SK-N-SH (cell line): Measurements from ENCODE around the gene PARD3. TPM values are rescaled to one million over a fixed set of nuclear protein-coding genes. Genes with fewer than 3 reads are reported as not detected.

Experiments
- CTCF ChIA-PET: fragments of 300-600, 350-600 bp; formaldehyde crosslinking; extraction: SDS; loops from one replicate; lab custom pipeline; 2021; lab: Yijun Ruan, JAX
- POLR2A ChIA-PET: fragments of 350-600 bp; sonication (Branson Sonifier 250); formaldehyde crosslinking; extraction: SDS; loops from one replicate; lab custom pipeline; 2020; ENCODE audit warnings: antibody characterized with exemption, inconsistent platforms; lab: Yijun Ruan, JAX
- DNase-seq: peaks from one replicate; pipeline ENCODE4 v3.0.0; 2012
- H2AFZ ChIP-seq: fragments of 200-600 bp; sonication (generic); 2 replicates; pipeline ENCODE4 v1.8.1; 2016; ENCODE audit warnings: antibody characterized with exemption, mild to moderate bottlenecking, low read depth
- H3F3A ChIP-seq: fragments of 200-600 bp; sonication (generic); replicated peaks from 2 replicates; pipeline ENCODE3; 2016; ENCODE audit warnings: antibody characterized with exemption, mild to moderate bottlenecking; ENCODE audit not compliant: insufficient read depth
- H3K27ac ChIP-seq, 2 experiments: fragments of 200-500 bp in 1 of 2; fragments of 200-600 bp in 1 of 2; sonication (Bioruptor generic) in 1 of 2; sonication (generic), shearing (Covaris generic) in 1 of 2; 2 replicates each; pipeline versions ENCODE4 v1.5.1 to v1.6.1; 2014 to 2016; ENCODE audit warnings: low read depth in 2 of 2, inconsistent platforms in 1 of 2, low read length in 1 of 2, mild to moderate bottlenecking in 1 of 2, mixed read lengths in 1 of 2
- H3K27me3 ChIP-seq: fragments of 200-600 bp; sonication (generic), shearing (Covaris generic); 2 replicates; pipeline ENCODE4 v1.6.1; 2016; ENCODE audit warnings: mixed run types; ENCODE audit not compliant: insufficient read depth
- H3K36me3 ChIP-seq, 2 experiments: fragments of 200-500 bp in 1 of 2; fragments of 200-600 bp in 1 of 2; sonication (Bioruptor generic) in 1 of 2; sonication (generic) in 1 of 2; replicated peaks in 1 of 2; 2 replicates each; pipeline versions ENCODE3 to v1.5.1; 2014 to 2016; ENCODE audit warnings: low read length in 1 of 2, mild to moderate bottlenecking in 1 of 2; ENCODE audit not compliant: insufficient read depth in 2 of 2, control insufficient read depth in 1 of 2
- H3K4me1 ChIP-seq, 2 experiments: fragments of 200-500 bp in 1 of 2; fragments of 200-600 bp in 1 of 2; sonication (Bioruptor generic) in 1 of 2; sonication (generic), shearing (Covaris generic) in 1 of 2; 2 replicates each; pipeline versions ENCODE4 v1.5.1 to v1.6.1; 2014 to 2016; ENCODE audit warnings: low read depth in 1 of 2, low read length in 1 of 2, mixed run types in 1 of 2; ENCODE audit not compliant: insufficient read depth in 2 of 2, control insufficient read depth in 1 of 2
- H3K4me2 ChIP-seq: fragments of 200-600 bp; sonication (generic), shearing (Covaris generic); 2 replicates; pipeline ENCODE4 v1.6.1; 2017; ENCODE audit warnings: mixed run types
- H3K4me3 ChIP-seq, 2 experiments: fragments of 200-500 bp in 1 of 2; fragments of 200-600 bp in 1 of 2; sonication (Bioruptor generic) in 1 of 2; sonication (generic), shearing (Covaris generic) in 1 of 2; 2 replicates each; pipeline versions ENCODE4 v1.5.1 to v1.8.1; 2014 to 2016; ENCODE audit warnings: low read depth in 2 of 2, inconsistent platforms in 1 of 2, low read length in 1 of 2, mild to moderate bottlenecking in 1 of 2, mixed read lengths in 1 of 2, moderate library complexity in 1 of 2
- H3K79me2 ChIP-seq: fragments of 200-600 bp; sonication (generic); 2 replicates; pipeline ENCODE4 v1.8.1; 2017; ENCODE audit warnings: mild to moderate bottlenecking; ENCODE audit not compliant: insufficient read depth
- H3K9ac ChIP-seq: fragments of 200-600 bp; sonication (generic); 2 replicates; pipeline ENCODE4 v1.6.1; 2017; ENCODE audit warnings: mixed run types
- H3K9me2 ChIP-seq: fragments of 200-600 bp; sonication (generic); 2 replicates; pipeline ENCODE4 v1.6.1; 2017; ENCODE audit warnings: mixed run types
- H3K9me3 ChIP-seq: fragments of 200-600 bp; sonication (generic); 2 replicates; pipeline ENCODE4 v1.6.1; 2017; ENCODE audit warnings: mixed run types, mild to moderate bottlenecking, moderate library complexity
- H4K20me1 ChIP-seq: fragments of 200-600 bp; sonication (generic); 2 replicates; pipeline ENCODE4 v1.6.1; 2017; ENCODE audit warnings: mild to moderate bottlenecking, mixed run types; ENCODE audit not compliant: insufficient read depth
- CHD2 ChIP-seq: fragments of 150-350 bp; IDR thresholded peaks from 2 replicates; pipeline ENCODE4 v1.6.1; 2018; ENCODE audit warnings: low read length; ENCODE audit not compliant: partially characterized antibody
- ELF1 ChIP-seq: IDR thresholded peaks from 2 replicates; pipeline ENCODE4 v1.4.0; 2012
- FOSL2 ChIP-seq: IDR thresholded peaks from 2 replicates; pipeline ENCODE4 v1.4.0; 2012; ENCODE audit warnings: low read depth, mild to moderate bottlenecking, moderate library complexity, borderline replicate concordance
- FOXJ3 ChIP-seq: sonication (generic); formaldehyde crosslinking; IDR thresholded peaks from 2 replicates; pipeline ENCODE4 v1.5.1; 2020; ENCODE audit warnings: mild to moderate bottlenecking, missing genetic modification reagents
- FOXM1 ChIP-seq: IDR thresholded peaks from 2 replicates; pipeline ENCODE4 v1.4.0; 2012; ENCODE audit warnings: low read depth, mild to moderate bottlenecking
- MEF2A ChIP-seq: IDR thresholded peaks from 2 replicates; pipeline ENCODE4 v1.4.0; 2012; ENCODE audit warnings: low read depth, borderline replicate concordance
- MXI1 ChIP-seq: IDR thresholded peaks from 2 replicates; pipeline ENCODE4 v1.6.1; 2012; ENCODE audit warnings: mild to moderate bottlenecking, low read depth, low read length, improper control_type of control experiment
- NFIC ChIP-seq: IDR thresholded peaks from 2 replicates; pipeline ENCODE4 v1.4.0; 2012; ENCODE audit warnings: borderline replicate concordance
- RFX5 ChIP-seq: IDR thresholded peaks from 2 replicates; pipeline ENCODE4 v1.6.1; 2012; ENCODE audit warnings: mild to moderate bottlenecking, improper control_type of control experiment, low read length
- TAF1 ChIP-seq: IDR thresholded peaks from 2 replicates; pipeline ENCODE4 v1.6.1; 2012; ENCODE audit warnings: low read depth, mild to moderate bottlenecking, low read length, moderate library complexity, borderline replicate concordance
- TEAD4 ChIP-seq: IDR thresholded peaks from 2 replicates; pipeline ENCODE4 v1.4.0; 2012; ENCODE audit warnings: mild to moderate bottlenecking, borderline replicate concordance; ENCODE audit not compliant: insufficient read depth
- YY1 ChIP-seq: IDR thresholded peaks from 2 replicates; pipeline ENCODE4 v1.4.0; 2012; ENCODE audit warnings: low read depth, mild to moderate bottlenecking
- WGBS: methylation state at CpG from one replicate; pipeline ENCODE4 v1.1.6; 2017; ENCODE audit warnings: low lambda C conversion rate; 5-methylcytosine and 5-hydroxymethylcytosine counted together
- polyA plus RNA-seq, 3 experiments: library from polyadenylated mRNA; depleted of rRNA; stranded (reverse); fragments of >200 nt; gene quantifications; 2 replicates each; pipeline ENCODE4 v1.2.3, GENCODE V29; 2012
- TF ChIP-seq, protein P1 (sequence below): IDR thresholded peaks from 2 replicates; pipeline ENCODE4 v1.6.1; 2012; ENCODE audit warnings: mild to moderate bottlenecking, low read depth, low read length, moderate library complexity
- TF ChIP-seq, protein P2 (sequence below): IDR thresholded peaks from 2 replicates; pipeline ENCODE4 v1.4.0; 2012; ENCODE audit warnings: low read depth, borderline replicate concordance
- TF ChIP-seq, protein P3 (sequence below): fragments of 150-350 bp; IDR thresholded peaks from 2 replicates; pipeline ENCODE4 v1.6.1; 2016; ENCODE audit warnings: mild to moderate bottlenecking, low read depth, low read length
- TF ChIP-seq, protein P4 (sequence below): IDR thresholded peaks from 2 replicates; pipeline ENCODE4 v1.4.0; 2012; ENCODE audit warnings: low read depth
- TF ChIP-seq, protein P5 (sequence below): IDR thresholded peaks from 2 replicates; pipeline ENCODE4 v1.4.0; 2012; ENCODE audit warnings: low read depth, borderline replicate concordance
- TF ChIP-seq, protein P6 (sequence below): fragments of 150-350 bp; IDR thresholded peaks from 2 replicates; pipeline ENCODE4 v1.6.1; 2017; ENCODE audit warnings: antibody characterized with exemption, low read length, low read depth, borderline replicate concordance

Gene PARD3
- polyA plus RNA-seq, 1 of the 3 experiments (the other 2 are of a cell fraction), result 29.4 TPM

DNA sequence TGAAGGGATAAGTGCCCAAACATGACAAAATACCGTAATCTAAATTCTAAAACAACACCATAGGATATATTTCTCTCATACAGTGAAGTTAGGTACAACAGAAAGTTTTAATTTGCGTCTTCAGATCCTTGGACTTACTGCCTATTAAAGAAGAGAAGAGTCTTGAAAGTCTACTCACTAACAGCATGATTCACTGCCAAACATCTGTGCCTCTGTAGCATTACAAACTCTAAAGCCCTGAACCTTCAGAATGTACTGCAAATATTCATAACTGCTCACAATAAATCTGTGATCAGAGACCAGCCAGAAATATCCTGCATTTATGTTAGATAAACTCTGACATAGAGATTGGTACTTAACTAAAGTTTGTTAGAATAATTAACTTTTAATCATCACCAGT is 365.3 kb downstream of the PARD3 start:
- Histone ChIP-seq H3F3A (no peaks in the 10 kb centered on the region), H3K27me3 (no peaks in the 10 kb centered on the region), H3K9ac (no peak overlapping the region), H3K79me2 (no peaks in the 10 kb centered on the region), H3K36me3 (no peaks in the 10 kb centered on the region), H3K9me2 (no peaks in the 10 kb centered on the region), H3K27ac (no peak overlapping the region), H2AFZ (no peak overlapping the region), H3K4me1 (peaks cover 0 to 3% of the 10 kb centered on the region in 2 experiments; a peak in 2 of 4 replicates), H3K4me3 (no peak overlapping the region), H4K20me1 (no peaks in the 10 kb centered on the region), H3K4me2 (no peak overlapping the region), H3K9me3 (no peaks in the 10 kb centered on the region)
- TF ChIP-seq FOXJ3 (CRISPR knock-in tag) (no peak), FOXM1 (no peak), CHD2 (no peak), TEAD4 (no peak), MEF2A (no peak), TAF1 (no peak), RFX5 (no peak), NFIC (no peak), MXI1 (no peak), ELF1 (no peak), YY1 (no peak), FOSL2 (no peak)
- TF ChIP-seq, protein P1, sequence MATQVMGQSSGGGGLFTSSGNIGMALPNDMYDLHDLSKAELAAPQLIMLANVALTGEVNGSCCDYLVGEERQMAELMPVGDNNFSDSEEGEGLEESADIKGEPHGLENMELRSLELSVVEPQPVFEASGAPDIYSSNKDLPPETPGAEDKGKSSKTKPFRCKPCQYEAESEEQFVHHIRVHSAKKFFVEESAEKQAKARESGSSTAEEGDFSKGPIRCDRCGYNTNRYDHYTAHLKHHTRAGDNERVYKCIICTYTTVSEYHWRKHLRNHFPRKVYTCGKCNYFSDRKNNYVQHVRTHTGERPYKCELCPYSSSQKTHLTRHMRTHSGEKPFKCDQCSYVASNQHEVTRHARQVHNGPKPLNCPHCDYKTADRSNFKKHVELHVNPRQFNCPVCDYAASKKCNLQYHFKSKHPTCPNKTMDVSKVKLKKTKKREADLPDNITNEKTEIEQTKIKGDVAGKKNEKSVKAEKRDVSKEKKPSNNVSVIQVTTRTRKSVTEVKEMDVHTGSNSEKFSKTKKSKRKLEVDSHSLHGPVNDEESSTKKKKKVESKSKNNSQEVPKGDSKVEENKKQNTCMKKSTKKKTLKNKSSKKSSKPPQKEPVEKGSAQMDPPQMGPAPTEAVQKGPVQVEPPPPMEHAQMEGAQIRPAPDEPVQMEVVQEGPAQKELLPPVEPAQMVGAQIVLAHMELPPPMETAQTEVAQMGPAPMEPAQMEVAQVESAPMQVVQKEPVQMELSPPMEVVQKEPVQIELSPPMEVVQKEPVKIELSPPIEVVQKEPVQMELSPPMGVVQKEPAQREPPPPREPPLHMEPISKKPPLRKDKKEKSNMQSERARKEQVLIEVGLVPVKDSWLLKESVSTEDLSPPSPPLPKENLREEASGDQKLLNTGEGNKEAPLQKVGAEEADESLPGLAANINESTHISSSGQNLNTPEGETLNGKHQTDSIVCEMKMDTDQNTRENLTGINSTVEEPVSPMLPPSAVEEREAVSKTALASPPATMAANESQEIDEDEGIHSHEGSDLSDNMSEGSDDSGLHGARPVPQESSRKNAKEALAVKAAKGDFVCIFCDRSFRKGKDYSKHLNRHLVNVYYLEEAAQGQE, result no peak
- TF ChIP-seq, protein P2, sequence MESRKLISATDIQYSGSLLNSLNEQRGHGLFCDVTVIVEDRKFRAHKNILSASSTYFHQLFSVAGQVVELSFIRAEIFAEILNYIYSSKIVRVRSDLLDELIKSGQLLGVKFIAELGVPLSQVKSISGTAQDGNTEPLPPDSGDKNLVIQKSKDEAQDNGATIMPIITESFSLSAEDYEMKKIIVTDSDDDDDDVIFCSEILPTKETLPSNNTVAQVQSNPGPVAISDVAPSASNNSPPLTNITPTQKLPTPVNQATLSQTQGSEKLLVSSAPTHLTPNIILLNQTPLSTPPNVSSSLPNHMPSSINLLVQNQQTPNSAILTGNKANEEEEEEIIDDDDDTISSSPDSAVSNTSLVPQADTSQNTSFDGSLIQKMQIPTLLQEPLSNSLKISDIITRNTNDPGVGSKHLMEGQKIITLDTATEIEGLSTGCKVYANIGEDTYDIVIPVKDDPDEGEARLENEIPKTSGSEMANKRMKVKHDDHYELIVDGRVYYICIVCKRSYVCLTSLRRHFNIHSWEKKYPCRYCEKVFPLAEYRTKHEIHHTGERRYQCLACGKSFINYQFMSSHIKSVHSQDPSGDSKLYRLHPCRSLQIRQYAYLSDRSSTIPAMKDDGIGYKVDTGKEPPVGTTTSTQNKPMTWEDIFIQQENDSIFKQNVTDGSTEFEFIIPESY, result no peak
- TF ChIP-seq, protein P3, sequence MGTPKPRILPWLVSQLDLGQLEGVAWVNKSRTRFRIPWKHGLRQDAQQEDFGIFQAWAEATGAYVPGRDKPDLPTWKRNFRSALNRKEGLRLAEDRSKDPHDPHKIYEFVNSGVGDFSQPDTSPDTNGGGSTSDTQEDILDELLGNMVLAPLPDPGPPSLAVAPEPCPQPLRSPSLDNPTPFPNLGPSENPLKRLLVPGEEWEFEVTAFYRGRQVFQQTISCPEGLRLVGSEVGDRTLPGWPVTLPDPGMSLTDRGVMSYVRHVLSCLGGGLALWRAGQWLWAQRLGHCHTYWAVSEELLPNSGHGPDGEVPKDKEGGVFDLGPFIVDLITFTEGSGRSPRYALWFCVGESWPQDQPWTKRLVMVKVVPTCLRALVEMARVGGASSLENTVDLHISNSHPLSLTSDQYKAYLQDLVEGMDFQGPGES, result no peak
- TF ChIP-seq, protein P4, sequence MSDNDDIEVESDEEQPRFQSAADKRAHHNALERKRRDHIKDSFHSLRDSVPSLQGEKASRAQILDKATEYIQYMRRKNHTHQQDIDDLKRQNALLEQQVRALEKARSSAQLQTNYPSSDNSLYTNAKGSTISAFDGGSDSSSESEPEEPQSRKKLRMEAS, result no peak
- TF ChIP-seq, protein P5, sequence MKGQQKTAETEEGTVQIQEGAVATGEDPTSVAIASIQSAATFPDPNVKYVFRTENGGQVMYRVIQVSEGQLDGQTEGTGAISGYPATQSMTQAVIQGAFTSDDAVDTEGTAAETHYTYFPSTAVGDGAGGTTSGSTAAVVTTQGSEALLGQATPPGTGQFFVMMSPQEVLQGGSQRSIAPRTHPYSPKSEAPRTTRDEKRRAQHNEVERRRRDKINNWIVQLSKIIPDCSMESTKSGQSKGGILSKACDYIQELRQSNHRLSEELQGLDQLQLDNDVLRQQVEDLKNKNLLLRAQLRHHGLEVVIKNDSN, result no peak
- TF ChIP-seq, protein P6, sequence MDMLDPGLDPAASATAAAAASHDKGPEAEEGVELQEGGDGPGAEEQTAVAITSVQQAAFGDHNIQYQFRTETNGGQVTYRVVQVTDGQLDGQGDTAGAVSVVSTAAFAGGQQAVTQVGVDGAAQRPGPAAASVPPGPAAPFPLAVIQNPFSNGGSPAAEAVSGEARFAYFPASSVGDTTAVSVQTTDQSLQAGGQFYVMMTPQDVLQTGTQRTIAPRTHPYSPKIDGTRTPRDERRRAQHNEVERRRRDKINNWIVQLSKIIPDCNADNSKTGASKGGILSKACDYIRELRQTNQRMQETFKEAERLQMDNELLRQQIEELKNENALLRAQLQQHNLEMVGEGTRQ, result no peak
- 98% methylated on average over 2 of the region's 2 CpGs for WGBS
- DNase-seq, result no peak
- ChIA-PET CTCF (no interaction called here), POLR2A (no interaction called here)
